Measurements from ENCODE around the gene IL26. TPM values are rescaled to one million over a fixed set of nuclear protein-coding genes. Genes with fewer than 3 reads are reported as not detected.
"Not testable (repeated sequence)": the region's sequence is repeated elsewhere in the genome, so short reads cannot be mapped to it uniquely, and the experiment has no call there.

IL26 gene
- total RNA-seq, 2 donors from 2014 or later, result not detected

GRCh38 chr12:68223067-68223747 is 2.4 kb downstream of the IL26 start:
- no peaks in the 10 kb centered on the region for H3K9me3 ChIP-seq
- peaks cover 4% of the 10 kb centered on the region for H3K27me3 ChIP-seq (replicated peaks; ENCODE audit: insufficient read depth)
- WGBS, result 2% methylated on average over 12 of the region's 12 CpGs
- no peak overlapping the region for H3K4me3 ChIP-seq
- DNase-seq (ENCODE audit: low spot score), result peak; percentile 71
- TF ChIP-seq CTCF (IDR thresholded peaks at IDR 0.05), result peak; percentile 33 to 81 (median 72)
- peak; percentile 46 for TF ChIP-seq POLR2AphosphoS5 (IDR thresholded peaks at IDR 0.05)
- TF ChIP-seq POLR2A (IDR thresholded peaks at IDR 0.05), result no peak
- no peak overlapping the region for H3K27ac ChIP-seq
- intact Hi-C loops (cut with DNase I), result loop anchor here (2.0 kb wide), 1 partner anchor 94 kb away; no protein-coding TSS in a partner anchor
- no peaks in the 10 kb centered on the region for H3K4me1 ChIP-seq (replicated peaks)
- H3K36me3 ChIP-seq, result no peaks in the 10 kb centered on the region

- H3K4me1 ChIP-seq (replicated peaks), result no peaks in the 10 kb centered on the region
- WGBS, result 59% methylated on average over 6 of the region's 6 CpGs
- H3K36me3 ChIP-seq, result no peaks in the 10 kb centered on the region
- H3K4me3 ChIP-seq, result no peak overlapping the region
- intact Hi-C loops (cut with DNase I), result loop anchor here (2.0 kb wide), 1 partner anchor 94 kb away; no protein-coding TSS in a partner anchor
- no peak for TF ChIP-seq POLR2A (IDR thresholded peaks at IDR 0.05)
- no peak for TF ChIP-seq POLR2AphosphoS5 (IDR thresholded peaks at IDR 0.05)
- no peak for TF ChIP-seq CTCF (IDR thresholded peaks at IDR 0.05)
- no peak overlapping the region for H3K27ac ChIP-seq
- DNase-seq (ENCODE audit: low spot score), result no peak
- no peaks in the 10 kb centered on the region for H3K9me3 ChIP-seq
- H3K27me3 ChIP-seq (replicated peaks; ENCODE audit: insufficient read depth), result peaks cover 4% of the 10 kb centered on the region
Observed at GRCh38 chr12:68222326-68222725, 3.3 kb downstream of the IL26 start.

GRCh38 chr12:68221497-68221896 is 4.1 kb downstream of the IL26 start:
- intact Hi-C loops (cut with DNase I), result no loop called here
- Histone ChIP-seq H3K4me1 (replicated peaks) (no peaks in the 10 kb centered on the region), H3K36me3 (no peaks in the 10 kb centered on the region), H3K27ac (no peak overlapping the region), H3K27me3 (replicated peaks; ENCODE audit: insufficient read depth) (peaks cover 4% of the 10 kb centered on the region), H3K4me3 (no peak overlapping the region), H3K9me3 (no peaks in the 10 kb centered on the region)
- no peak for TF ChIP-seq POLR2AphosphoS5 (IDR thresholded peaks at IDR 0.05)
- no peak for TF ChIP-seq CTCF (IDR thresholded peaks at IDR 0.05)
- no peak for TF ChIP-seq POLR2A (IDR thresholded peaks at IDR 0.05)
- DNase-seq (ENCODE audit: low spot score), result no peak
- WGBS, result 100% methylated on average over 1 of the region's 1 CpG

GRCh38 chr12:68210875-68211274 is 14.7 kb downstream of the IL26 start:
- DNase-seq (ENCODE audit: low spot score), result no peak
- Histone ChIP-seq H3K4me1 (replicated peaks) (no peaks in the 10 kb centered on the region), H3K4me3 (no peak overlapping the region), H3K36me3 (no peaks in the 10 kb centered on the region), H3K9me3 (no peaks in the 10 kb centered on the region), H3K27ac (no peak overlapping the region), H3K27me3 (replicated peaks; ENCODE audit: insufficient read depth) (no peaks in the 10 kb centered on the region)
- no peak for TF ChIP-seq POLR2AphosphoS5 (IDR thresholded peaks at IDR 0.05)
- no peak for TF ChIP-seq CTCF (IDR thresholded peaks at IDR 0.05)
- intact Hi-C loops (cut with DNase I), result no loop called here
- 90% methylated on average over 2 of the region's 2 CpGs for WGBS

- H3K4me3 ChIP-seq; DNase-seq (ENCODE audit: low spot score); H3K4me1 ChIP-seq (replicated peaks); H3K36me3 ChIP-seq; H3K9me3 ChIP-seq; H3K27me3 ChIP-seq (replicated peaks; ENCODE audit: insufficient read depth); intact Hi-C loops (cut with DNase I); H3K27ac ChIP-seq: not testable (repeated sequence)
- WGBS, result 57% methylated on average over 12 of the region's 12 CpGs
Observed at GRCh38 chr12:68209048-68209728, 16.4 kb downstream of the IL26 start.
